Measurements from ENCODE around the gene EXD1. TPM values are rescaled to one million over a fixed set of nuclear protein-coding genes. Genes with fewer than 3 reads are reported as not detected.
A peak's percentile ranks its signal among the peaks of the same experiment; 100 is the strongest.

The EXD1 gene, protein sequence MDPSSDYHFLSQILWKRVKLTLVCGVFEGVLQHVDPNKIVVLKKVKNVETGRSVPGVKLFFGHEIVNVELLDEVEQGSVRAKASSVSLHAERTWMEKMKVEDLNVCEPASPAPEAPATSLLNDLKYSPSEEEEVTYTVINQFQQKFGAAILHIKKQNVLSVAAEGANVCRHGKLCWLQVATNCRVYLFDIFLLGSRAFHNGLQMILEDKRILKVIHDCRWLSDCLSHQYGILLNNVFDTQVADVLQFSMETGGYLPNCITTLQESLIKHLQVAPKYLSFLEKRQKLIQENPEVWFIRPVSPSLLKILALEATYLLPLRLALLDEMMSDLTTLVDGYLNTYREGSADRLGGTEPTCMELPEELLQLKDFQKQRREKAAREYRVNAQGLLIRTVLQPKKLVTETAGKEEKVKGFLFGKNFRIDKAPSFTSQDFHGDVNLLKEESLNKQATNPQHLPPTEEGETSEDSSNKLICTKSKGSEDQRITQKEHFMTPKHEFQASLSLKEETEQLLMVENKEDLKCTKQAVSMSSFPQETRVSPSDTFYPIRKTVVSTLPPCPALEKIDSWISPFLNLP
- not detected for polyA plus RNA-seq (2012; ENCODE audit: insufficient read length, low read depth)

DNA sequence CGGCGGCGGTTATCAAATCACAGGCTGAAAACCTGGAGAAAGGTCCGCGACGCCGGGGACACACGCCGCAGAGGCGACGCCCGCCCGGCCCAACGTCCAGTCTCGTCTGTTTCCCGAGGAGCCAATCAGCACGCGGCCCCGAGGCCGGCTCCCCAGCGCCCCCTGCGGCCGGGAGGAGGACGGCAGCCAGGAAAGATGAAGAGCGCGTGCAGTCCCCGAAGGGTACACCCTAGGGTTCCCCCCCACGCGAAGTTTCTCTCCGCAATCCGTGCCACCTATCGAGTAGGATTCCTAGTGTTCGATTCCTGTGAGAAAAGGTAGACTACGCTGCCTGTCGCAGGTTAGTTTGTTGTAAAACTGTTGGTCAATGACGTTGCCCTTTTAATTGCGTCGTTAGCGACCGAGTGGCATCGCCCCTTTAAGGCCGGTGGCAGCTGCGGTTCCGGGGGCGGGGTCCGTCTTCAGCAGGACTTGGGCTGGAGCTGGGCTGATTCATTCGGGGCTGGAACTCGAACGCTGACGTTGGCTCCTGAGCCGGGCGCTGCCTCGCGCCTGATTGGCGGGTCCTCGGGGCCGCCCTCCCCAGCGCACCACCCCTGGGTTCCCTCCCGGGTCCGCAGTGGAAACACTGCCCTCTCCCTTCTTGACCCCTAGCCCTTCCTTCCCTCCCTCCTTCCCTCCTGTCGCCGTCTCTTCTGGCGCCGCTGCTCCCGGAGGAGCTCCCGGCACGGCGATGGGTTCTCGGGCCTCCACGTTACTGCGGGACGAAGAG lies at the start of gene EXD1, which contains the start of gene CHP1:
Gene EXD1 (minus strand): TSS at position 108 of the 772 bp plus-strand sequence. CDS start 4,182 bp downstream, outside the sequence.
Gene CHP1 (plus strand): TSS at position 619 of the 772 bp plus-strand sequence. CDS start 115 bp downstream, at position 734.
- TF ChIP-seq TAF1 (IDR thresholded peaks at IDR 0.05; ENCODE audit: borderline replicate concordance, insufficient read depth, low read length), result peak; percentile 84
- peak; percentile 78 for TF ChIP-seq POLR2AphosphoS5 (IDR thresholded peaks at IDR 0.05; ENCODE audit: low read depth, low read length)
- TF ChIP-seq FOXP2 (optimal IDR thresholded peaks at IDR 0.05; ENCODE audit: borderline replicate concordance, extremely low read depth, extremely low read length, insufficient read depth), result peak; percentile 90
- TF ChIP-seq SIN3A (IDR thresholded peaks at IDR 0.05; ENCODE audit: borderline replicate concordance, insufficient read depth, low read length), result peak; percentile 73; the same call in 1 of the 2 replicates
- TF ChIP-seq REST (IDR thresholded peaks at IDR 0.05; ENCODE audit: insufficient read depth in 1 of 2, low read depth in 2 of 2, low read length in 2 of 2), result 0 out of 4 replicates have a peak, but pooled peaks of 1 of the 2 experiments have one; percentile 2

- TF ChIP-seq SIN3A (IDR thresholded peaks at IDR 0.05; ENCODE audit: borderline replicate concordance, insufficient read depth, low read length) (no peak), FOXP2 (optimal IDR thresholded peaks at IDR 0.05; ENCODE audit: borderline replicate concordance, extremely low read depth, extremely low read length, insufficient read depth) (no peak), REST (IDR thresholded peaks at IDR 0.05; ENCODE audit: insufficient read depth in 1 of 2, low read depth in 2 of 2, low read length in 2 of 2) (no peak), TAF1 (IDR thresholded peaks at IDR 0.05; ENCODE audit: borderline replicate concordance, insufficient read depth, low read length) (no peak), POLR2AphosphoS5 (IDR thresholded peaks at IDR 0.05; ENCODE audit: low read depth, low read length) (no peak)
These were observed 49.2 kb upstream of the EXD1 start for GRCh38 chr15:41279535-41280283.

DNA sequence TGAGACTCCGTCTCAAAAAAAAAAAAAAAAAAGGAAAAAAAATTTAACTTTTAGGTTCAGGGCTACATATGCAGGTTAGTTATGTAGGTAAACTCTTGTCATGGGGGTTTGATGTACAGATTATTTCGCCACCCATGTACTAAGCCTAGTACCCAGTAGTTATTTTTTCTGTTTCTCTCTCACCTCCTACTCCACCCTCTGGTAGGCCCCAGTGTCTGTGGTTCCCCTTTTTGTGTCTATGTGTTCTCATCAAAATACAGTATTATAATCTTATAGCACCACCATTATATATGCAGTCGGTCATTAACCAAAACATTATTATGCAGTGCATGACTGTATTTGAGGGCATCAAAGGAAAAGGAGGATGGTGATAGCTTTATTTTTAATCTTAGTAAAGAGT lies 47.8 kb upstream of the EXD1 start:
- TF ChIP-seq SIN3A (IDR thresholded peaks at IDR 0.05; ENCODE audit: borderline replicate concordance, insufficient read depth, low read length), result no peak
- TF ChIP-seq POLR2AphosphoS5 (IDR thresholded peaks at IDR 0.05; ENCODE audit: low read depth, low read length), result no peak
- no peak for TF ChIP-seq REST (IDR thresholded peaks at IDR 0.05; ENCODE audit: insufficient read depth in 1 of 2, low read depth in 2 of 2, low read length in 2 of 2)
- TF ChIP-seq FOXP2 (optimal IDR thresholded peaks at IDR 0.05; ENCODE audit: borderline replicate concordance, extremely low read depth, extremely low read length, insufficient read depth), result no peak
- no peak for TF ChIP-seq TAF1 (IDR thresholded peaks at IDR 0.05; ENCODE audit: borderline replicate concordance, insufficient read depth, low read length)

DNA sequence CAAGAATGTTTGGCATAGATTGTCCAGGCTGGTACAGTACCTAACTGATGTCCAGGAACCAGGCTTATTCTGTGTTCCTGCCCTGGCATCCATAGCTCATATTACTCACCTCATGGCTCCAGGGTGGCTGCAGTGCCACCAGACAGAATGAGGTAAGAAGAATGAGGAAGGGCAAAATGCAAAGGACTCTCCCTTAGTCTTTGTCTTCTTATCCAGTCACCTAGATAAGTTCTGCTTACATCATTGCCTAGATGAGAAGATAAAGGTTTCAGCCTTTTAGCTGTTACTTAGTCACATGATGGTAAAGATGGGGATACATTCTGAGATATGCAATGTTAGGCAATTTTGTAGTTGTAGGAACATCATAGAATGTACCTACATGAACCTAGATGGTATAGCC lies 46.3 kb upstream of the EXD1 start:
- TF ChIP-seq TAF1 (IDR thresholded peaks at IDR 0.05; ENCODE audit: borderline replicate concordance, insufficient read depth, low read length), result no peak

DNA sequence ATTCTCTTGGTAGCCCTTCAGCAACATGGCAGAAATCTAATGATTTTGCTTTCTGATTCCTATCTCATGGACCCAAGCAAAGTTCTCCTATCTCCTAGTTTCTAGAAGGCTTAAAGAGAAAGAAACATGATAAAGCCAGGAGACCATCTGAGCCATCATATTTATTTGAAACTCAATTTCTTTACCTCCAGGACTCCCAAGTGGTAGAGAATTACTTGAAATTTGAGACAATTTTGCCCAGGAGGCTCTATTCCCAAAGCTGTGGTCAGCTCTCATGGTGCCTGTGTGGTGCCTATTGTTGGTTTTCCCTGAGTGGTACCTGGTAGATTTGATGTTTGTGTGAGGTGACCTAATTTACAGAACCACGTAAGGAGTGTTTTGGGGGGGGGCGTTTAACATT lies 39.3 kb upstream of the EXD1 start:
- TF ChIP-seq SIN3A (IDR thresholded peaks at IDR 0.05; ENCODE audit: borderline replicate concordance, insufficient read depth, low read length) (no peak), FOXP2 (optimal IDR thresholded peaks at IDR 0.05; ENCODE audit: borderline replicate concordance, extremely low read depth, extremely low read length, insufficient read depth) (no peak), TAF1 (IDR thresholded peaks at IDR 0.05; ENCODE audit: borderline replicate concordance, insufficient read depth, low read length) (no peak), POLR2AphosphoS5 (IDR thresholded peaks at IDR 0.05; ENCODE audit: low read depth, low read length) (no peak), REST (IDR thresholded peaks at IDR 0.05; ENCODE audit: insufficient read depth in 1 of 2, low read depth in 2 of 2, low read length in 2 of 2) (no peak)
